HepG2 (cell line): ENCODE results near the gene SP7. TPM values are rescaled to one million over a fixed set of nuclear protein-coding genes. Genes with fewer than 3 reads are reported as not detected.

Source experiments
- ATAC-seq: fragments of 200-7000 bp; cut with Tn5 transposase; 3 replicates; pipeline ENCODE4 v1.9.1; 2020; ENCODE audit warnings: mild to moderate bottlenecking, moderate library complexity
- BruUV-seq: library from RNA; stranded (reverse); fragments of 400-500 nt; replicated peaks from 2 replicates; lab custom pipeline; 2021; lab: Mats Ljungman, UMichigan
- CTCF ChIA-PET: fragments of 300-600 bp; formaldehyde crosslinking; extraction: SDS; loops from one replicate; lab custom pipeline; 2021; ENCODE audit warnings: low total read pairs, inconsistent platforms, low intra/inter-chr PET ratio; lab: Yijun Ruan, JAX
- POLR2A ChIA-PET: fragments of 350-600 bp; sonication (Branson Sonifier 250); formaldehyde crosslinking; loops from one replicate; lab custom pipeline; 2020; ENCODE audit warnings: antibody characterized with exemption, inconsistent platforms; lab: Yijun Ruan, JAX
- DNase-seq: peaks from one replicate; pipeline ENCODE4 v3.0.0-alpha.2; 2015; ENCODE audit warnings: low spot score
- FAIRE-seq: peaks from 3 replicates; lab custom pipeline; 2011; peaks lifted over from hg19 to GRCh38; lab: Jason Lieb, UNC
- H2AFZ ChIP-seq: one replicate; pipeline ENCODE4 v1.6.1; 2011; ENCODE audit warnings: low read length, inconsistent platforms
- H3K27ac ChIP-seq: fragments of 300-600 bp; 3 replicates; pipeline ENCODE4 v1.8.0; 2011; ENCODE audit warnings: mixed run types, mild to moderate bottlenecking, mixed read lengths, low read length, inconsistent platforms; ENCODE audit not compliant: insufficient read depth; ENCODE audit errors: extremely low read length
- H3K27me3 ChIP-seq, 2 experiments: fragments of 200-600 bp in 1 of 2; 2 replicates in 1 of 2; 3 replicates in 1 of 2; pipeline versions ENCODE4 v1.6.0 to v1.8.0; 2011; ENCODE audit warnings: low read length in 2 of 2, mild to moderate bottlenecking in 2 of 2, moderate library complexity in 2 of 2, inconsistent platforms in 1 of 2; ENCODE audit not compliant: insufficient read depth in 2 of 2, control insufficient read depth in 1 of 2
- H3K36me3 ChIP-seq, 2 experiments: fragments of 200-600 bp in 1 of 2; replicated peaks in 1 of 2; 2 replicates in 1 of 2; 3 replicates in 1 of 2; pipeline versions ENCODE4 v1.5.1 to v1.8.0; 2011; ENCODE audit warnings: low read length in 2 of 2, inconsistent platforms in 1 of 2; ENCODE audit not compliant: insufficient read depth in 2 of 2, control insufficient read depth in 1 of 2
- H3K4me1 ChIP-seq: 2 replicates; pipeline ENCODE4 v1.5.1; 2012; ENCODE audit warnings: low read length, inconsistent platforms; ENCODE audit not compliant: insufficient read depth
- H3K4me2 ChIP-seq: 2 replicates; pipeline ENCODE4 v1.6.0; 2011; ENCODE audit warnings: low read depth, low read length, inconsistent platforms
- H3K4me3 ChIP-seq, 3 experiments: fragments of 200-600 bp in 1 of 3; sonication (generic), shearing (Covaris generic) in 1 of 3; replicated peaks in 1 of 3; 2 replicates each; pipeline ENCODE4 v1.5.1; 2011 to 2016; ENCODE audit warnings: low read length in 3 of 3, inconsistent platforms in 2 of 3, low read depth in 2 of 3, mild to moderate bottlenecking in 2 of 3, control low read depth in 1 of 3, mixed read lengths in 1 of 3; ENCODE audit not compliant: insufficient read depth in 1 of 3
- H3K79me2 ChIP-seq: one replicate; pipeline ENCODE4 v1.6.1; 2011; ENCODE audit warnings: low read length, inconsistent platforms; ENCODE audit not compliant: insufficient read depth
- H3K9ac ChIP-seq: 2 replicates; pipeline ENCODE4 v1.6.0; 2011; ENCODE audit warnings: mild to moderate bottlenecking, low read depth, low read length, inconsistent platforms; ENCODE audit not compliant: insufficient read depth
- H3K9me3 ChIP-seq: 2 replicates; pipeline ENCODE4 v1.5.1; 2012; ENCODE audit warnings: mild to moderate bottlenecking, low read length
- H4K20me1 ChIP-seq: 2 replicates; pipeline ENCODE4 v1.6.0; 2011; ENCODE audit warnings: inconsistent platforms, mild to moderate bottlenecking, low read length, moderate library complexity; ENCODE audit not compliant: insufficient read depth
- EP300 ChIP-seq, 3 experiments: sonication (generic) in 1 of 3; formaldehyde crosslinking in 1 of 3; IDR thresholded peaks; 2 replicates each; pipeline versions ENCODE4 v1.5.1 to v1.6.1; 2011 to 2020; ENCODE audit warnings: low read depth in 2 of 3, low read length in 2 of 3, borderline replicate concordance in 1 of 3, improper control_type of control experiment in 1 of 3, mild to moderate bottlenecking in 1 of 3, missing genetic modification reagents in 1 of 3, moderate library complexity in 1 of 3
- JUND ChIP-seq: sonication (generic); formaldehyde crosslinking; IDR thresholded peaks from 2 replicates; pipeline ENCODE4 v1.8.0; 2022; ENCODE audit warnings: mild to moderate bottlenecking, missing genetic modification reagents
- KDM5A ChIP-seq: fragments of 200-600 bp; sonication (generic); IDR thresholded peaks from 2 replicates; pipeline ENCODE4 v1.7.0; 2018; ENCODE audit warnings: antibody characterized with exemption, mild to moderate bottlenecking, low read length, borderline replicate concordance
- KDM5B ChIP-seq: sonication (generic); formaldehyde crosslinking; IDR thresholded peaks from 2 replicates; pipeline ENCODE4 v1.4.0; 2020; ENCODE audit warnings: missing genetic modification reagents, mild to moderate bottlenecking, borderline replicate concordance
- LRRFIP1 ChIP-seq: sonication (generic); formaldehyde crosslinking; conservative IDR thresholded peaks from 2 replicates; pipeline ENCODE4 v1.4.0; 2020; ENCODE audit warnings: missing genetic modification reagents
- MAFK ChIP-seq, 2 experiments: IDR thresholded peaks in 1 of 2; conservative IDR thresholded peaks in 1 of 2; 2 replicates each; pipeline ENCODE4 v1.6.1; 2011; ENCODE audit warnings: improper control_type of control experiment in 2 of 2, low read length in 2 of 2
- PRPF4 ChIP-seq: fragments of 200-400 bp; formaldehyde crosslinking; IDR thresholded peaks from 2 replicates; pipeline ENCODE4 v1.6.1; 2016; ENCODE audit warnings: low read length, low read depth; ENCODE audit not compliant: poor library complexity, severe bottlenecking
- SNAPC2 ChIP-seq: sonication (generic); formaldehyde crosslinking; IDR thresholded peaks from 2 replicates; pipeline ENCODE4 v1.8.1; 2022; ENCODE audit warnings: mild to moderate bottlenecking, missing genetic modification reagents
- SNAPC4 ChIP-seq: sonication (generic); formaldehyde crosslinking; IDR thresholded peaks from 2 replicates; pipeline ENCODE4 v1.4.0; 2020; ENCODE audit warnings: mild to moderate bottlenecking, missing genetic modification reagents
- ZBTB7B ChIP-seq: sonication (generic); formaldehyde crosslinking; IDR thresholded peaks from 2 replicates; pipeline ENCODE4 v1.4.0; 2020; ENCODE audit warnings: missing genetic modification reagents
- ZFP91 ChIP-seq: sonication (generic); formaldehyde crosslinking; IDR thresholded peaks from 2 replicates; pipeline ENCODE4 v1.9.0; 2022; ENCODE audit warnings: missing genetic modification reagents, mild to moderate bottlenecking, borderline replicate concordance
- ZKSCAN8 ChIP-seq: IDR thresholded peaks from 2 replicates; pipeline ENCODE4 v1.6.1; 2016; ENCODE audit warnings: borderline replicate concordance, missing genetic modification reagents, missing compliant biosample characterization
- ZNF773 ChIP-seq: sonication (generic); formaldehyde crosslinking; IDR thresholded peaks from 2 replicates; pipeline ENCODE4 v1.4.0; 2020; ENCODE audit warnings: missing genetic modification reagents, borderline replicate concordance
- WGBS: methylation state at CpG from one replicate; pipeline ENCODE4 v1.1.6; 2017; ENCODE audit warnings: low lambda C conversion rate; 5-methylcytosine and 5-hydroxymethylcytosine counted together
- in situ Hi-C: cut with HindIII; loops from 2 replicates; pipeline ENCODE4 v1.10.0; 2017; ENCODE audit warnings: low pct_unique_long_range_greater_than_20kb; ENCODE audit not compliant: extremely low pct_ligation_motif_present
- intact Hi-C: fragments of 100-400 bp; cut with micrococcal nuclease; formaldehyde crosslinking; loops from one replicate; pipeline ENCODE4 v1.10.0; 2022; ENCODE audit not compliant: unreplicated experiment
- polyA plus RNA-seq, 8 experiments: library from polyadenylated mRNA; depleted of rRNA in 3 of 8; stranded (reverse) in 7 of 8; unstranded in 1 of 8; fragments of >200 nt; fragmentation: Illumina TruSeq in 4 of 8; extraction: Trizol in 4 of 8; gene quantifications; 2 replicates each; pipeline versions ENCODE4 v1.2.1 to v1.2.3, GENCODE V29; 2011 to 2016; ENCODE audit warnings: low read depth in 4 of 8, missing spikeins in 1 of 8, mixed read lengths in 1 of 8; ENCODE audit not compliant: insufficient read depth in 1 of 8
- total RNA-seq, 5 experiments: library from RNA; depleted of rRNA; stranded (reverse); fragments of >200 nt; fragmentation: Illumina TruSeq; extraction: Trizol; gene quantifications; 2 replicates each; pipeline ENCODE4 v1.2.3, GENCODE V29; 2016; ENCODE audit warnings: low read depth in 1 of 5

SP7 gene
- total and polyA plus RNA-seq, 2 of the 13 experiments (the other 11 are each of a cell fraction or from before 2014, with no cell fraction given), result not detected

- peaks cover 39% of the 10 kb centered on the region for H3K79me2 ChIP-seq
- H3K4me2 ChIP-seq, result peak overlapping the region; percentile 94
- peaks cover 69% of the 10 kb centered on the region for H3K4me1 ChIP-seq
- H3K4me3 ChIP-seq, result peak overlapping the region; percentile 85 to 96 (median 86)
- peak overlapping the region; percentile 81 for H3K27ac ChIP-seq
- WGBS, result 6% methylated on average over 12 of the region's 12 CpGs
- in situ Hi-C loops (no loop called here), intact Hi-C loops (no loop called here)
- H2AFZ ChIP-seq, result no peak overlapping the region
- DNase-seq, result no peak
- no peak for FAIRE-seq
- peak overlapping the region; percentile 86 for H3K9ac ChIP-seq
- ChIA-PET CTCF (no interaction called here), POLR2A (interaction anchor here (0.6 to 3.2 kb wide), 6 partner anchors 21 to 293 kb away, joined by 3 to 58 read pairs (median 4); partner anchors contain the start of genes AAAS, CSAD, PRR13 and SP1)
- peaks cover 3 to 22% of the 10 kb centered on the region in 2 experiments for H3K36me3 ChIP-seq
- BruUV-seq, result no TSS peak
- peaks cover 0 to 4% of the 10 kb centered on the region in 2 experiments; a peak in 1 of 5 replicates for H3K27me3 ChIP-seq
- no peaks in the 10 kb centered on the region for H3K9me3 ChIP-seq
- no peak; the same call in 2 of the 3 replicates for ATAC-seq
- H4K20me1 ChIP-seq, result no peaks in the 10 kb centered on the region
- TF ChIP-seq SNAPC4 (0 out of 2 replicates have a peak, but pooled peaks have one; percentile 9), MAFK (conservative IDR thresholded peaks at IDR 0.05 in 1 of 2, IDR thresholded peaks at IDR 0.05 in 1 of 2; ENCODE audit: low read length in 2 of 2) (0 out of 4 replicates have a peak, but pooled peaks of 1 of the 2 experiments have one; percentile 17), LRRFIP1 (CRISPR knock-in tag) (no peak), ZKSCAN8 (CRISPR knock-in tag) (0 out of 2 replicates have a peak, but pooled peaks have one; percentile 11), ZBTB7B (CRISPR knock-in tag) (0 out of 2 replicates have a peak, but pooled peaks have one; percentile 3), SNAPC2 (CRISPR knock-in tag) (no peak), KDM5B (CRISPR knock-in tag) (0 out of 2 replicates have a peak, but pooled peaks have one; percentile 29), ZFP91 (CRISPR knock-in tag) (no peak), JUND (CRISPR knock-in tag) (0 out of 2 replicates have a peak, but pooled peaks have one; percentile 0), KDM5A (0 out of 2 replicates have a peak, but pooled peaks have one; percentile 2), ZNF773 (CRISPR knock-in tag) (no peak), EP300 (IDR thresholded peaks at IDR 0.05; ENCODE audit: low read depth in 2 of 2, low read length in 2 of 2) (no peak), EP300 (CRISPR knock-in tag; IDR thresholded peaks at IDR 0.05; ENCODE audit: borderline replicate concordance) (0 out of 2 replicates have a peak, but pooled peaks have one; percentile 0), PRPF4 (no peak)
Observed at GRCh38 chr12:53300187-53300586, 36.0 kb downstream of the SP7 start.
